Dermis lymphatic vessel endothelial cell (primary cell): ENCODE results near the gene MTURN. TPM values are rescaled to one million over a fixed set of nuclear protein-coding genes. Genes with fewer than 3 reads are reported as not detected.

Experiments used
- total RNA-seq: library from RNA; depleted of rRNA; stranded (reverse); fragments of >200 nt; gene quantifications from 2 replicates; pipeline ENCODE4 v1.2.1, GENCODE V29; 2014

Gene MTURN
- total RNA-seq: 18.1 and 33.5 TPM in 2 replicates

DNA sequence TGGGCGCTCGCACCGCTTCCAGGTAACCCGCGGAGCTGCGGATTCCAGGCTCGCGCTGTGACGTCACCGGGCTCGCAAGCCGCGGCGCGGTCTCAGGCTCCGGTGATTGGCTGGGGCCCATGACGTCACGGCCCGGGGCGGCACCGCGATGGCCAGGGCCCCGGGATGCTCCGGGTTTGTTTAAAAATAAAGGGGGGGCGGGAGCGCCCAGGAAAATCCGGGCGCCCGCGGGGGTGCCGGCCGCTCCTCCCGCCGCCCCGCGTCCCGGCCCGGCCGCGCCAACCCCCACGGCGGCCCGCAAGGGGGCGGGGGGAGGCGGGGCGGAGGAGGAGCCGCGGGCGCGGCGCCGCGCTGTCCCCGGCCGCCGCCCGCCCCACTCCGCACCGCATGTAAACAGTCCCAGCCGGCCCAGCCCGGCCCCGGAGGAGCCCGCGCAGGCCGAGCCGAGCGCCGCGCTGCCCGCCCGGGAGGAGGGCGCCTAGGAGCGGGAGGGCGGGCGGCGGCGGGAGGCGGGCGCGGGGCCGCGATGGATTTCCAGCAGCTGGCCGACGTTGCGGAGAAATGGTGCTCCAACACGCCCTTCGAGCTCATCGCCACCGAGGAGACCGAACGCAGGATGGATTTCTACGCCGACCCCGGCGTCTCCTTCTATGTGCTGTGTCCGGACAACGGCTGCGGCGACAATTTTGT, at the start of gene MTURN:
MTURN (plus strand) TSS at position 376 of the 690 bp plus-strand sequence; CDS start at position 527, 151 bp downstream.

Other genes starting within 250 kb of the MTURN start
- 67.4 and 85.3 TPM in 2 replicates for gene SCRN1, start 145.2 kb upstream of the MTURN start, total RNA-seq
- 9.4 and 10.6 TPM in 2 replicates for gene FKBP14, start 108.3 kb upstream of the MTURN start, total RNA-seq
- 12.6 and 16.2 TPM in 2 replicates for gene PLEKHA8, start 106.6 kb upstream of the MTURN start, total RNA-seq
- gene ZNRF2, start 149.6 kb downstream of the MTURN start, total RNA-seq: 7.2 and 7.6 TPM in 2 replicates